Esophagus squamous epithelium (tissue), 4 donors: ENCODE results near the gene BIRC6.

Source experiments
- CTCF ChIP-seq, 6 experiments: fragments of 450-650 bp in 4 of 6; fragments of 200-600 bp in 2 of 6; sonication (generic) in 2 of 6; IDR thresholded peaks; one replicate each; pipeline ENCODE4 v1.5.1; 2016 to 2019; ENCODE audit warnings: antibody characterized with exemption in 6 of 6, mild to moderate bottlenecking in 4 of 6, moderate library complexity in 4 of 6
- POLR2A ChIP-seq, 4 donors: fragments of 450-650 bp; IDR thresholded peaks; one replicate each; pipeline ENCODE4 v1.6.1; 2017; ENCODE audit warnings: antibody characterized with exemption in 4 of 4, mild to moderate bottlenecking in 4 of 4, moderate library complexity in 3 of 4

GRCh38 chr2:32427672-32428610 is 71.1 kb downstream of the BIRC6 start:
- TF ChIP-seq CTCF (IDR thresholded peaks at IDR 0.05): no peak
- TF ChIP-seq POLR2A (IDR thresholded peaks at IDR 0.05): no peak
